ENCODE data around the gene PGPEP1.
A peak's percentile ranks its signal among the peaks of the same experiment; 100 is the strongest.
"Not testable (repeated sequence)": the region's sequence is repeated elsewhere in the genome, so short reads cannot be mapped to it uniquely, and the experiment has no call there.

The PGPEP1 gene

DNA sequence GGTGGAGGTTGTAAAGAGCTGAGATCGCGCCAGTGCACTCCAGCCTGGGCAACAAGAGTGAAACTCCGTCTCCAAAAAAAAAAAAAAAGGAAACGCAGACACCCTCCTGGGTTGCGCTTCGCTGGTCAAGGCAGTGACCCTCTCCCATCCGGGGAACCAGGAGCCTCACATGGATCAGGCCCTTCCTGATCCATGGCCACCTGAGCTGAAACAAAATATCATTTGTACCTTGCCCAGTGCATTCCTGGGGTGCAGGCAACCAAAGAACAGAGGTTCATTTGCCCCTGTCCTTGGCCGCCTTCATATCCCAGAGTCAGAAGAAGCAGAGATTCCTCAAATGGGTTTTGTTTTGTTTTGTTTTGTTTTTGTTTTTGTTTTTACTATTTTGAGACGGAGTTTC, 9.5 kb upstream of the PGPEP1 start:
- DNase-seq (ENCODE audit: extremely low read depth in 1 of 2, low read depth in 1 of 2), result no peak

DNA sequence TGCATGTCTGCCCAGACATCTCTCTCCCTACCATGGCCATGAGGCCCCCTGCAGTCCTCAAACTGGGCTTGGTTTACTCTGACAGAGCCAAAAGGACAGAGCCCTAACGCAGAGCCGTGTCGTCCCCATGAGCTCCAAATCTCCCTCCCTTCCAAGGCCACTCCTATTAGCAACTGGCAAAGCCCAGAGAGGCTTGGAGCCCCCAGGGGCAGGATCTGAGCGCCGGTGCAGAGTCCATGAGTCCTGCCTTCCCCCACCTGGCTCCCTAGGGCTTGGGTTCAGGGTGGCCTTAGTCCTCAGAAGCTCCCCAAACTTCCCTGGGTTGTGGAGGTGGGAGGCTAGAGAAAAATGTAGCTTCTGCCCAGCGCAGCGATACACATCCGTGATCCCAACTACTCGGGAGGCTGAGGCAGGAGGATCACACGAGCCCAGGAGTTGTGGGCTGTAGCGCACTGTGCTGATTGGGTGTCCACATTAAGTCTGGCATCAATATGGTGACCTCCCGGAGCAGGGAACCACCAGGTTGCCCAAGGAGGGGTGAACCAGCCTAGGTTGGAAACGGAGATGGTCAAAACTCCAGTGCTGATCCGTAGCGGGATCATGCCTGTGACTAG, 7.4 kb upstream of the PGPEP1 start:
- DNase-seq (ENCODE audit: extremely low read depth in 1 of 2, low read depth in 1 of 2), result no peak

DNA sequence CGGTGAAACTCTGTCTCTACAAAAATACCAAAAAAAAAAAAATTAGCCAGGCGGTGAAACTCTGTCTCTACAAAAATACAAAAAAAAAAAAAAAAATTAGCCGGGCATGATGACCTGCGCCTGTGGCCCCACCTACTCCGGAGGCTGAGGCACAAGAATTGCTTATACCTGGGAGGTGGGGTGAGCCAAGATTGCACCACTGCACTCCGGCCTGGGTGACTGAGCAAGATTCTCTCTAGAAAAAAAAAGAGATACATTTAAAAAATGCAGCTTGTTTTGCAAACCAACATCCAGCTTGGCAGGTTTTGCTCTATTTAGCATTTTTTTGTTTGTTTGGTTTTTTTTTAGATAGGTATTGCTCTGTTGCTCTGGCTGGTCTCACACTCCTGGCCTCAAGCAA, 6.7 kb upstream of the PGPEP1 start:
- DNase-seq (ENCODE audit: extremely low read depth in 1 of 2, low read depth in 1 of 2), result no peak

DNA sequence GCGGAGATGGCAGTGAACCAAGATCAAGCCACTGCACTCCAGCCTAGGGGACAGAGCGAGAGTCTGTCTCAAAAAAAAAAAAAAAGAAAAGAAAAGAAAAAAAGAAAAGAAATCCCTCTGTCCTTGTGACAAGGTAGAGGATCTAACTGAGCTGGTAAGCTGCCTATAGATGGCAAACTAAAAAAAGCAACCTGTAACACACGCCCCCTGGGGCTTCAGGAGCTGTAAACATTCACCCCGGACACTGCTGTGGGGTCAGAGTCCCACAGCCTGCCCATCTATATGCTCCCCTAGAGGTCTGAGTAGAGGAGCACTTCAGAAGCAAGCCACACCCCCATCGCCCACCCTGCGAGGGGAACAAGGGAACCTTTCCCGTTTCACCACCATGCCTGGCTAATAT, 4.3 kb upstream of the PGPEP1 start:
- no peak for DNase-seq (ENCODE audit: extremely low read depth in 1 of 2, low read depth in 1 of 2)

DNA sequence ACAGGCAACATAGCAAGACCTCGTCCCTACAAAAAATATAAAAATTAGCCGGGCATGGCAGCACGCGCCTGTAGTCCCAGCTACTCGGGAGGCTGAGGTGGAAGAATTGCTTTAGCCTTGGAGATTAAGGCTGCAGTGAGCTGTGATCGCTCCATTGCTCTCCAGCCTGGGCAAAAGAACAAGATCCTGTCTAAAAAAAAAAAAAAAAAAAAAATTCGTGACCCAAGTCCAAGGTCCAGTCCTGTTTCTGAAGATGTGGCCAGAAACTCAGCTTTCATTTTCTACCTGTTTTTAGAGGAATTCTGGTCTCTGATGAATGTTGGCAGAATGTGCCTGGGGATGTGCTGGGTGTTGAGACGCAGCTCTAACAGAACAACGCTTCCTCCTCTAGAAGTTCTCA, 1.9 kb upstream of the PGPEP1 start:
- no peak for DNase-seq (ENCODE audit: extremely low read depth in 1 of 2, low read depth in 1 of 2)

DNA sequence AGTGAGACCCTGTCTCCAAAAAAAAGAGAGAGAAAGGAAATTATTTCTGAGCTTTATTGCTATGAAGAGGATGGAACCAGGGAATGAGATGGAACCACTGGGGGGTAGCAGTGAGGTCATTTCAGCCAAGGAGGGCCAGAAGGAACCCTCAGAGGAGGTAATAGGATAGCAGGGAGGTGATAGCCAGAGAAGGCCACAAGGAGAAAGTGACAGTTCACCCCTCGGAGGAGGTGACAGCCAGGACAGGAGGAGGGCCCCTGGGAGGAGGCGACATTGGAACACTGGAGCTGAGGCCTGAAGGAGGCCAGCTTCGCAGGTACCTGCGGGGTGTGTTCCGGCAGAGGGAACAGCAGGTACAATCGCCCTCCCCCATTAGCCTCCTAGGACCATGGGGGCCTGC, 675 bp upstream of the PGPEP1 start:
- DNase-seq (ENCODE audit: extremely low read depth in 1 of 2, low read depth in 1 of 2), result no peak

DNA sequence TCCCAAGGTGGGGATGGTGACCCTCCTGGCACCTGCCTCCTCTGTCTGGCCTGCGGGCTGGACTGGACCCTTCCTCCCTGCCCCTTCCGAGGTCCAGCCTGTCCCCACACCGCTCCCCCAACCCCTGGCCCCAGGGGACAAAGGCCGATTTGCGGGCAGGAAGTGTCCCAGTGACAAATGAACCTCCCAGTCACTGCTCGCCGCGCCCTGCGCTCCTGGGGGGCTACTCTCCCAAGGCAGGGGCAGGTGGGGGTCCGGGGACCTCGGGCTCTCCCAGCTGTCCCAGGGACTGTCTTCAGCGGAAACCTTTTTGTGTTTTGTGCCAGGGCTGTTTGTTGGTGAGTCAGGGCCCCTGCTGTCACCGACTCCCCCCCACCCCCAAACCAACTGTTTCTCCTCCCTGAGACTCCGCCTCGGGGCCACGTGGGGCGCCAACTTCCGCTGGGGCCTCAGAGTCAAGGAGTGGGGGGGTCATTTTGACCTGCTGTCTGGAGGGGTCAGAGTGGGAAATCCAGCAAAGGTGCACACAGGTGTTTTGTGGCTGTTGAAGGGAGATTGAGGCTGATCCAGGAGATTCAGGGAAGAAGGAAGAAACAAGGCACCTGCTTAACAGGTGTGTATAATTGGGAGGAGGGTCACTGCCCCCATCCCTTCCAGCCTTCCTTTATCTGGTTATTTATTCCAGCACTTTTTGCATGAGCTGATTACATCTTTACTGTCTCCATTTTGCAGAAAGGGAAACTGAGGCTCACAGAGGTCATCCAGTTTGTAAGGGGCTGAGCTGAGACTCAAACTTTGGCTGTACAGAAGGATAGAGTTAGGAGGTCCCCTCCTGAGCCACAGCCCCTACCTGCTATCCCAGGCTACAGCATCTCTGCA, 831 bp downstream of the PGPEP1 start:
- DNase-seq (ENCODE audit: extremely low read depth in 1 of 2, low read depth in 1 of 2), result peak in 1 of 2 donors; percentile 69

DNA sequence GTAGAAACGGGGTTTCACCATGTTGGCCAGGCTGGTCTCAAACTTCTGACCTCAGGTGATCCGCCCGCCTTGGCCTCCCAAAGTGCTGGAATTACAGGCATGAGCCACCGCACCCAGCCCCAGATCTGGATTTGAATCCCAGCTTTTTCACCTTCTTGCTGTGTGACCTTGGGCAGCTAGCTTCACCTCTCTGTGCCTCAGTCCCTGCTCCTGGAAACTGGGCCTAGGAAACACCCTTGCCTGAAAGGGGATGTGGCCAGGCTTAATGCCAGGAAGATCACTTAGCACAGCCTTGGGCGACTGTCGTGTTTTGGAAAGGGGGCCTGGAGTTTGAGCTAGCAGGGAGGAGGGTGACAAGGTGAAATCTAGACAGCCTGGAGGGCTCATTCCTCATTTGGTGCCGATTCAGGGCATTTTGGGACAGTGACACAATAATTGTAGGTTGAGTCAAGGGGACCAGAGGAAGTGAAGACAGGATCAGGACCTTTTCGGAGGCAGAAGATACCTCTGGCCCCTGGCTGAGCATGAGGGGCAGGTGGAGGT, 1.8 kb downstream of the PGPEP1 start:
- no peak for DNase-seq (ENCODE audit: extremely low read depth in 1 of 2, low read depth in 1 of 2)

DNA sequence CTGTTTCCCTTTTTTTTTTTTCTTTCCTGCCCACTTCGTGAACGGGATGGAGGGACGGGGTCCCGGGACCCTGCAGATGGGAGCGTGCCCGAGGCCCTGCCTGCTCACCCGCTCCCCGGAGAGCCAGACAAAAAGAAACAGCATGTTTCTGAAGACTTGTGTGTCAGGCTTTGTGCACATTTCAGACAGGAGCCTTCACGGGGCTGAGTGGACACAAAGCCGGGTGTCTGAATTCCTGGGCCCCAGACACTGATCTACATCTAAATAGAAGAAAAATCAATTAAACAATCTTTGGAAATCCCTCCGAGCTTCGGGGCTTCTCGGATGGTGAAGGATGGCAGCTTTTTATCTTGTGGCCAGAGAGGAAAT, 4.2 kb downstream of the PGPEP1 start:
- no peak for DNase-seq (ENCODE audit: extremely low read depth in 1 of 2, low read depth in 1 of 2)

DNA sequence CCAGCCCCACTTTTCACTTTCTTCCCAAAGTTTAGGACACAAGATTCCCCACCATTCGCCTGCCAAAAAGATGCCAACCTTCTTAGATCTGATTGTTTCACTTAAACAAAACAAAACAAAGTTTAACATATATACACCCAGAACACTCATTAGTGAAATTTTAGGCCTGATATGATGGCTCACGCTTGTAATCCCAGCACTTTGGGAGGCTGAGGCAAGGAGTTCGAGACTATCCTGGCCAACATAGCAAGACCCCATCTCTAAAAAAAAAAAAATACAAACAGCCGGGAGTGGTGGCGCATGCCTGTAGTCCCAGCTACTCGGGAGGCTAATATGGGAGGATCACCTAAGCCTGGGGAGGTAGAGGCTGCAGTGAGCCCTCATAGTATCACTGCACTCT, 4.9 kb downstream of the PGPEP1 start:
- DNase-seq (ENCODE audit: extremely low read depth in 1 of 2, low read depth in 1 of 2), result no peak

DNA sequence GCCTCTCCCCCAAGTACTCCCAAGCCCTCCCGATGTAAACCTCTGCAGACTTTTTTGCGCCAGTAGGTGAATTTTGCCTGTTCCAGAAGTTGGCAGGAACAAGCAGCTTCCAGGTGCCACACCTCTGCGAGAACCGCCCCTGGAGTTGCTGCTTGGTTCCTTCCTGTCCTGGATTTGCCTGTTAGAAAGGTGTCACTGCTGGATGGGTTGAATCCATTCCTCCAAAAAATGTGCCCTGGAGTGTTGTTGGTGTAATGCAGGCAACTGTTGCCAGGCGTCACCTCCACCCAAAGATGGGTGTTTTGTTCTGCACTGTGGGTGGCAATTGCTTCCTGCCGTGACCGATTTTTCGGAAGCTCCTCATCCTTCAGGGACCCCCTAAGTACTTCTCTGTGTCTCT, 5.7 kb downstream of the PGPEP1 start:
- DNase-seq (ENCODE audit: extremely low read depth in 1 of 2, low read depth in 1 of 2), result no peak

DNA sequence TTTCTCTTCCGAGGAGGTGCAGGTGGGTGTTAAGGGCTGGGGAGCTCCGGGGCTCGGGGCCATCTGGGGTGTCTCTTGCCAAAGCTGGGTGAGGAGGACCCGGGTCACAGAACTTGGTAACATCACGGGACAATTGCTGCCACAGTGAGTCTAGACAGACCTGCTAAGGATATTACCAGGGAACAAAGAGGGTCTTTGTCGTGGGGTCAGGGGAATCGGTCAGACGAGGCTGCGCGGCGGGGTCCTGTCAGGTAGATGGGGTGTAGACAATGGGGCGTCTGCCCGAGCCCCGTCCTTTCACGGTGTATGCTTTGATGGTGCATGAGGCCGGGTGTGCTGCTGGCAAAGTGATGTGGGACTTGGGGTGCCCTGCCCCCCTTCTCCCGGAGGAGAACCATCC, 7.8 kb downstream of the PGPEP1 start:
- DNase-seq (ENCODE audit: extremely low read depth in 1 of 2, low read depth in 1 of 2), result no peak

DNA sequence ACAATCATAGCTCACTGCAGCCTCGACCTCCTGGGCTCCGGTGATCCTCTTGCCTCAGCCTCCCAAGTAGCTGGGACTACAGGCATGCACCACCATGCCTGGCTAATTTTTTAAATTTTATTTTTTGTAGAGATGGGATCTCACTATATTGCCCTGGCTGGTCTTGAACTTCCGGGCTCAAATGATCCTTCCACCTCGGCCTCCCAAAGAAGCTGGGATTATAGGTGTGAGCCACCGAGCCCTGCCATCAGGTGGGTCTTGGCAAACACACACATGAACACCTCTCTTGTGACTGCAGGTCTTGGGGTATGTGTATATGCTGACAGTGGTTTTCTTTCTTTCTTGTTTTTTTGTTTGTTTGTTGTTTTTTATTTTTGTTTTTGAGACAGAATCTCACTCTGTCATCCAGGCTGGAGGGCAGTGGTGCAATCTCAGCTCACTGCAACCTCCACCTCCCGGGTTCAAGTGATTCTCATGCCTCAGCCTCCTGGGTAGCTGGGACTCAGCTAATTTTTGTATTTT, 8.5 kb downstream of the PGPEP1 start:
- DNase-seq (ENCODE audit: extremely low read depth in 1 of 2, low read depth in 1 of 2), result not testable (repeated sequence)

DNA sequence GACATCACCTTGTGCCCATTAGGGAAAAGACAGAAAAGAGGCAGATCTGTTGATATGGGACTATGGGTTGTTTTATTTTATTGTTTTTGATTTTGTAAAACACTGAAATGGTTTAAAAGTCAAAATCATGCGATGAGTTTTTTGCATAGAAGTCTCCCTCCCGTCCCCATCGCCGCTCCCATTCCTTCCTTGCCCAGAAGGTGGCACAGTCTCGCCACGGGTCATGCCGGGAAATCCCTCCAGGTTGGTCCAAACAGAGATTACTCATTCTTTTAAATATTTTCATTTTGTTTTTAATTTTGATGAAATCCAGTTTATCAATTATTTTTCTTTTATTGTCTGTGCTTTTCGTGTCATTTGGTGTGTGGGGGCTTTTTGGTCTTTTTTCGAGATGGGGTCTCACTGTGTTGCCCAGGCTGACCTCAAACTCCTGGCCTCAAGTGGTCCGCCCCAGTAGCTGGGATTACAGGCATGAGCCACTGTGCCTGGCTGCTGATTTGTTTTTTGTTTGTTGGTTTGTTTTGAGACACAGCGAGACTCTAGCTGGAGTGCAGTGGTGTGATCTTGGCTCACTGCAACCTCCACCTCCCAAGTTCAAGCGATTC, 9.2 kb downstream of the PGPEP1 start:
- no peak for DNase-seq (ENCODE audit: extremely low read depth in 1 of 2, low read depth in 1 of 2)

DNA sequence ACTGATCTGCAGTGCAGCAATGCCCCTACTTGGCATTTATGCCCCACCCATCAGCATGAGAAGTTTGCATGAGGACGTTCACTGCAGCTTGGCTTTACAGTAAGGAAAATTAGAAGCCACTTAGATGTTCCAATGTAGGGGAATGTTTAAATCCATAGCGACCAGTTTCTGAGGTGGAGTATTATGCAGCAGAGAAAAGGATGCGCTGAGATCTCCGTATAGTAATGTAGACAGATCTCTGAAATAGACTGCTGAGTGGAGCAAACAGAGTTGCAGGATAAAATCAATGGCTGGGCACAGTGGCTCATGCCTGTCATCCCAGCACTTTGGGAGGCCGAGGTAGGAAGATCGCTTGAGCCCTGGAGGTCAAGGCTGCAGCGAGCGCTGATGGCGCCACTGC, 10.1 kb downstream of the PGPEP1 start:
- no peak for DNase-seq (ENCODE audit: extremely low read depth in 1 of 2, low read depth in 1 of 2)

DNA sequence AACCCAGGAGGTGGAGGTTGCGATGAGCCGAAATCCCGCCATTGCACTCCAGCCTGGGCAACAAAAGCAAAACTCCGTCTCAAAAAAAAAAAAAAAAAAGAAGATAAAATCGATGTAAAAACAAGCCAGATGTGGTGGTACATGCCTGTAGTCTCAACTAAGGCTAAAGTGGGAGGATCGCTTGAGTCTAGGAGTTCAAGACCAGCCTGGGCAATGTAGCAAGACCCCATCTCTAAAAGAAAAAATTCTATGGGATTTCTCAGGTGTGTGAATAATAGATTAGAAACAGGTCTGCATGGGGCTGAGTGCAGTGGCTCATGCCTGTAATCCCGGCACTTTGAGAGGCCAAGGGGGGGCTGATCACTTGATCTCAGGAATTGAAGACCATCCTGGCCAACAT, 11.1 kb downstream of the PGPEP1 start:
- no peak for DNase-seq (ENCODE audit: extremely low read depth in 1 of 2, low read depth in 1 of 2)

DNA sequence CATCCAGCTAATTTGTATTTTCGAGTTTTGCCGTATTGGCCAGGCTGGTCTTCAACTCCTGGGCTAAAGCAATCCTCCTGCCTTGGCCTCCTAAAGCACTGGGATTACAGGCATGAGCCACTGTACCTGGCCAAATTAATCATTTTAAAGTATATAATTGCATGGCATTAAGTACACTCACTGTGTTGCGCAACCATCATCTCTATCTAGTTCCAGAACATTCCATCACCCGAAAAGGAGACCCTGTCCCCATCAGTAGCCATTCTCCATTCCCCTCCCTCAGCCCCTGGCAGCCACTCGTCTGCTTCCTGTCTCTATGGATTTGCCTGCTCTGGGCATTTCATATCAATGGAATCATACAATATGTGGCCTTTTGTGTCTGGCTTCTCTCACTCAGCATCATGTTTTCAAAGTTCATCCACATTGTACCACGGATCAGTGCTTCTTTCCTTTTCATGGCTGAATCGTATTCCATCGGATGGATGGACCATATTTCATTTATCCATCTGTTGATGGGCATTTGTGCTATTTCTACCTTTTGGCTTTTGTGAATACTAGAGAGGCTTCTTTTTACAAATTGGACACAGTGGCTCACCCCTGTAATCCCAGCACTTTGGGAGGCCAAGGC, 13.1 kb downstream of the PGPEP1 start:
- DNase-seq (ENCODE audit: extremely low read depth in 1 of 2, low read depth in 1 of 2), result no peak

DNA sequence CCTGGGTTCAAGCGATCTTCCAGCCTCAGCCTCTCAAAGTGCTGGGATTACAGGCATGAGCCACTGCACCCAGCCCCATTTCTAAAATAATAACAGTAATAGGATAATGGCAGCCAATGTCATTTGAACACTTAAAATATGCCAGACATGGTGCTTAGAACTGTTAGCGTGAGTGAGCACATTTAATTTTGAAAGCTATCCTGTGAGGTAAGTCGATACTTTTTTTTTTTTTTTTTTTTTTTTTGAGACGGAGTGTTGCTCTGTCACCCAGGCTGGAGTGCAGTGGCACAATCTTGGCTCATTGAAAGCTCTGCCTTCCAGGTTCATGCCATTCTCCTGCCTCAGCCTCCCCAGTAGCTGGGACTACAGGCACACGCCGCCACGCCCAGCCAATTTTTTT, 14.3 kb downstream of the PGPEP1 start:
- DNase-seq (ENCODE audit: extremely low read depth in 1 of 2, low read depth in 1 of 2), result not testable (repeated sequence)

DNA sequence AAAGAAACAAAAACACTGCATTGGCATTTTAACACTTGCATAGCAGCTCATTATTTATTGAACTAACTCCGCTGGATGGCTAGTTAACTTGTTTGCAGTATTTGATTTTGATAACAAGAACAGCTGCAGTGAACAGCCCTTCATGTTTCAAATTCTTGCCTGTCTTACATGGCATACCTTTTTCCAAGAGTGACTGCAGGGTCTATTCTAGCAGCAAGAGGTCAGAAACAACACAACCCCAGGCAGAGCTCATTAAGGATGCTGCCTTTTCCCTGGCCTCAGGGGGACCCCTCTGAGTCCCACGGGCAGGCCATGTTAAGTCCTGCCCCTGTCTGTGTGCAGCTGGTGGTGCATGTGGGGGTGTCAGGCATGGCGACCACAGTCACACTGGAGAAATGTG, 16.6 kb downstream of the PGPEP1 start:
- no peak for DNase-seq (ENCODE audit: extremely low read depth in 1 of 2, low read depth in 1 of 2)

DNA sequence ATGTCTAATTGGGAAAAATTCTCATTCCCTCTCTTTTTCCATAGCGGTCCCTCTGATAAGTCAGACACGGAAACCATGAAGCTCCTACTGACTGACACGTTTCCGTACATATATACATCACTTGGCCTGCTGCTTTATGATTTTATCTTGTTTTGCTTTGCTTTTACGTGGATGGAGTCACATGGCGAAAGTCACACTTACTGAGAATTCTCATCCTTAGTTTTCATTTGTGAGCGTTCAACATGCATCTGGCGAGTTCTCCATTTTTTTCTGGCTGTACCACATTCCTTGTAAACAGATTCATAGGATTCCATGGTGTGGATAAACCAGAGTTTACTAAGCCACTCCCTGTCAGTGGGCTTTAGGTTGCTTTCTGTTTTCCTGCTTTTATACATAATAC, 21.2 kb downstream of the PGPEP1 start:
- no peak for DNase-seq (ENCODE audit: extremely low read depth in 1 of 2, low read depth in 1 of 2)

DNA sequence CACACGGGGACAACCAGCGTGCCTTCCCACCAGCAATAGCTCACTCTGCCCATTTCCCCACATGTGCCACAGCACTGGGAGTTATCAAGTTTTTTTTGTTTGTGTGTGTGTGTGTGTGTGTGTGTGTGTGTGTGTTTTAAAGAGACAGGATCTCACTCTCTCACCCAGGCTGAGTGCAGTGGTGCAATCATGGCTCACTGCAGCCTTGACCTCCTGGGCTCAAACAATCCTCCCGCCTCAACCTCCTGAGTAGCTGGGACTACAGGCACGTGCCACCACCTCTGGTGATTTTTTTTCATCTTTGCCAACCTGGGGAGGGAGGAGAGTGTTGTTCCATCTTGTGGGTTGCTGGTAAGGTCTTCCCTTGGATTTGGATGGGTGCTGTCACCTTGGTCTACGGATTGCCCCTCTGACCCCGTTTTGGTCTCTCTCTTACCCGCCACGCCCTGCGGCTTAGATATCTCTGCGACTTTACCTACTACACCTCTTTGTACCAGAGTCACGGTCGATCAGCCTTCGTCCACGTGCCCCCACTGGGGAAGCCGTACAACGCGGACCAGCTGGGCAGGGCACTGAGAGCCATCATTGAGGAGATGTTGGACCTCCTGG, 22.6 kb downstream of the PGPEP1 start:
- no peak for DNase-seq (ENCODE audit: extremely low read depth in 1 of 2, low read depth in 1 of 2)
